PC-9 (cell line): ENCODE measurements around the gene C20orf204. TPM values are rescaled to one million over a fixed set of nuclear protein-coding genes. Genes with fewer than 3 reads are reported as not detected.

ENCODE experiments used
- BruUV-seq: library from RNA; stranded (reverse); fragments of 400-500 nt; replicated peaks from 2 replicates; lab custom pipeline; 2021; lab: Mats Ljungman, UMichigan
- CTCF ChIA-PET: fragments of 300-600 bp; sonication (Branson Sonifier 250); formaldehyde crosslinking; loops from one replicate; lab custom pipeline; 2022; ENCODE audit warnings: antibody characterized with exemption; lab: Charles Lee
- POLR2A ChIA-PET: fragments of 300-600 bp; sonication (Branson Sonifier 250); formaldehyde crosslinking; loops from one replicate; lab custom pipeline; 2022; ENCODE audit warnings: antibody characterized with exemption; ENCODE audit not compliant: unreplicated experiment; lab: Charles Lee
- DNase-seq, 2 experiments: peaks; one replicate each; pipeline versions ENCODE4 v3.0.0 to v3.0.0-alpha.2; 2015 to 2022; ENCODE audit warnings: mixed read lengths in 1 of 2
- H2AFZ ChIP-seq: fragments of 200-600 bp; sonication (generic); 2 replicates; pipeline ENCODE4 v1.8.1; 2017; ENCODE audit warnings: antibody characterized with exemption
- H3F3A ChIP-seq: fragments of 200-600 bp; sonication (generic); 2 replicates; pipeline ENCODE4 v1.8.1; 2017; ENCODE audit warnings: antibody characterized with exemption, mild to moderate bottlenecking, low read depth; ENCODE audit not compliant: insufficient read depth
- H3K27ac ChIP-seq: fragments of 200-600 bp; sonication (generic); 2 replicates; pipeline ENCODE4 v1.6.1; 2016; ENCODE audit warnings: mixed run types
- H3K27me3 ChIP-seq: fragments of 200-600 bp; sonication (generic); 2 replicates; pipeline ENCODE4 v1.6.1; 2016; ENCODE audit warnings: low read depth, mixed run types; ENCODE audit not compliant: insufficient read depth
- H3K36me3 ChIP-seq: fragments of 200-600 bp; sonication (generic); 2 replicates; pipeline ENCODE4 v1.6.1; 2016; ENCODE audit warnings: low read depth, mixed run types
- H3K4me1 ChIP-seq: fragments of 200-600 bp; sonication (generic); replicated peaks from 2 replicates; pipeline ENCODE4 v1.6.1; 2016; ENCODE audit warnings: mixed run types; ENCODE audit not compliant: insufficient read depth
- H3K4me2 ChIP-seq: fragments of 200-600 bp; sonication (generic); 2 replicates; pipeline ENCODE4 v1.6.1; 2017; ENCODE audit warnings: mixed run types
- H3K4me3 ChIP-seq: fragments of 200-600 bp; sonication (generic); 2 replicates; pipeline ENCODE4 v1.6.1; 2016; ENCODE audit warnings: mixed run types
- H3K79me2 ChIP-seq: fragments of 200-600 bp; sonication (generic); 2 replicates; pipeline ENCODE4 v1.6.1; 2017; ENCODE audit warnings: low read depth, mixed run types
- H3K9me2 ChIP-seq: fragments of 200-600 bp; sonication (generic); 2 replicates; pipeline ENCODE4 v1.8.1; 2017; ENCODE audit warnings: mild to moderate bottlenecking; ENCODE audit not compliant: insufficient read depth
- H3K9me3 ChIP-seq: fragments of 200-600 bp; sonication (generic); 2 replicates; pipeline ENCODE4 v1.8.1; 2016; ENCODE audit warnings: low read depth; ENCODE audit not compliant: insufficient read depth
- H4K20me1 ChIP-seq: fragments of 200-600 bp; sonication (generic); 2 replicates; pipeline ENCODE4 v1.8.1; 2017; ENCODE audit not compliant: insufficient read depth
- CTCF ChIP-seq: fragments of 200-600 bp; sonication (generic); conservative IDR thresholded peaks from 2 replicates; pipeline ENCODE4 v1.6.1; 2017; ENCODE audit warnings: mixed run types, antibody characterized with exemption, mild to moderate bottlenecking, moderate library complexity
- EZH2 ChIP-seq: fragments of 200-600 bp; sonication (generic); IDR thresholded peaks from 2 replicates; pipeline ENCODE4 v1.8.0; 2017; ENCODE audit warnings: antibody characterized with exemption, low read depth
- intact Hi-C: fragments of 100-400 bp; cut with micrococcal nuclease; formaldehyde crosslinking; loops from one replicate; pipeline ENCODE4 v1.10.0; 2022; ENCODE audit not compliant: unreplicated experiment
- total RNA-seq: library from RNA; stranded (reverse); gene quantifications from 2 replicates; pipeline ENCODE4 v1.2.3, GENCODE V29; 2021

Gene C20orf204
- total RNA-seq, 1 experiment from 2014 or later, result 3.8 TPM

- TSS peak; percentile 48 for BruUV-seq
- H3K9me3 ChIP-seq, result no peaks in the 10 kb centered on the region
- H3K9me2 ChIP-seq, result no peaks in the 10 kb centered on the region
- no peaks in the 10 kb centered on the region for H3K36me3 ChIP-seq
- H3K27ac ChIP-seq, result peak overlapping the region; percentile 61
- peak overlapping the region; percentile 90 for H3K4me3 ChIP-seq
- H3K4me2 ChIP-seq, result peak overlapping the region; percentile 96
- peaks cover 19% of the 10 kb centered on the region for H3K79me2 ChIP-seq
- H3F3A ChIP-seq, result peaks cover 29% of the 10 kb centered on the region; the same call in 1 of the 2 replicates
- TF ChIP-seq EZH2, result no peak
- TF ChIP-seq CTCF, result no peak
- peaks cover 5% of the 10 kb centered on the region for H4K20me1 ChIP-seq
- ChIA-PET CTCF (interaction anchor here (0.6 kb wide), 1 partner anchor 355 kb away, joined by 8 read pairs; no protein-coding TSS in a partner anchor), POLR2A (no interaction called here)
- H2AFZ ChIP-seq, result no peak overlapping the region
- no peaks in the 10 kb centered on the region for H3K27me3 ChIP-seq
- DNase-seq, result peak; percentile 60 to 72
- peaks cover 47% of the 10 kb centered on the region for H3K4me1 ChIP-seq
- intact Hi-C loops, result loop anchor here (10.0 kb wide), 1 partner anchor 199 kb away; the partner anchor contains the start of genes ABHD16B and TPD52L2
Observed at GRCh38 chr20:64064145-64064698, 28.2 kb downstream of the C20orf204 start.

GRCh38 chr20:64065062-64065973 lies 29.3 kb downstream of the C20orf204 start:
- H2AFZ ChIP-seq, result no peak overlapping the region
- CTCF ChIA-PET, result interaction anchor here (1.2 to 1.3 kb wide), 2 partner anchors 26 to 527 kb away, joined by 4 to 5 read pairs; no protein-coding TSS in a partner anchor

More at GRCh38 chr20:64065062-64065973, 29.3 kb downstream of the C20orf204 start:
- Histone ChIP-seq H3K27me3 (no peaks in the 10 kb centered on the region), H3K9me3 (no peaks in the 10 kb centered on the region), H3K4me2 (peak overlapping the region; percentile 96), H3K27ac (peak overlapping the region; percentile 22; the same call in 1 of the 2 replicates), H3K79me2 (peaks cover 19% of the 10 kb centered on the region), H4K20me1 (peaks cover 11% of the 10 kb centered on the region), H3K4me3 (no peak overlapping the region), H3K9me2 (no peaks in the 10 kb centered on the region), H3K36me3 (no peaks in the 10 kb centered on the region), H3F3A (peaks cover 20% of the 10 kb centered on the region; the same call in 1 of the 2 replicates), H3K4me1 (peaks cover 47% of the 10 kb centered on the region)
- no peak for DNase-seq
- BruUV-seq, result no TSS peak
- intact Hi-C loops, result loop anchor here (10.0 kb wide), 1 partner anchor 201 kb away; the partner anchor contains the start of genes ABHD16B and TPD52L2
- no peak for TF ChIP-seq CTCF
- TF ChIP-seq EZH2, result no peak
- POLR2A ChIA-PET, result interaction anchor here (0.6 to 1.0 kb wide), 3 partner anchors 68 to 424 kb away, joined by 3 to 8 read pairs (median 3); no protein-coding TSS in a partner anchor
